ENCODE data around the gene KLC3. TPM values are rescaled to one million over a fixed set of nuclear protein-coding genes. Genes with fewer than 3 reads are reported as not detected.

KLC3 gene
- total RNA-seq, 1 experiment from 2014 or later = 23.4 TPM

GRCh38 chr19:45368127-45368526, 27.6 kb downstream of the KLC3 start:
- TF ChIP-seq, protein P1, sequence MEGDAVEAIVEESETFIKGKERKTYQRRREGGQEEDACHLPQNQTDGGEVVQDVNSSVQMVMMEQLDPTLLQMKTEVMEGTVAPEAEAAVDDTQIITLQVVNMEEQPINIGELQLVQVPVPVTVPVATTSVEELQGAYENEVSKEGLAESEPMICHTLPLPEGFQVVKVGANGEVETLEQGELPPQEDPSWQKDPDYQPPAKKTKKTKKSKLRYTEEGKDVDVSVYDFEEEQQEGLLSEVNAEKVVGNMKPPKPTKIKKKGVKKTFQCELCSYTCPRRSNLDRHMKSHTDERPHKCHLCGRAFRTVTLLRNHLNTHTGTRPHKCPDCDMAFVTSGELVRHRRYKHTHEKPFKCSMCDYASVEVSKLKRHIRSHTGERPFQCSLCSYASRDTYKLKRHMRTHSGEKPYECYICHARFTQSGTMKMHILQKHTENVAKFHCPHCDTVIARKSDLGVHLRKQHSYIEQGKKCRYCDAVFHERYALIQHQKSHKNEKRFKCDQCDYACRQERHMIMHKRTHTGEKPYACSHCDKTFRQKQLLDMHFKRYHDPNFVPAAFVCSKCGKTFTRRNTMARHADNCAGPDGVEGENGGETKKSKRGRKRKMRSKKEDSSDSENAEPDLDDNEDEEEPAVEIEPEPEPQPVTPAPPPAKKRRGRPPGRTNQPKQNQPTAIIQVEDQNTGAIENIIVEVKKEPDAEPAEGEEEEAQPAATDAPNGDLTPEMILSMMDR (conservative IDR thresholded peaks at IDR 0.05; ENCODE audit: low read depth, low read length) = no peak
- TF ChIP-seq EZH2phosphoT487 (IDR thresholded peaks at IDR 0.05; ENCODE audit: borderline replicate concordance, low read length) (no peak), EZH2 (IDR thresholded peaks at IDR 0.05; ENCODE audit: low read length, unreplicated experiment) (no peak)
- Histone ChIP-seq H3K27me3 (ENCODE audit: low read length) (no peaks in the 10 kb centered on the region), H3K27ac (ENCODE audit: low read length) (no peak overlapping the region), H2AFZ (ENCODE audit: low read length) (no peak overlapping the region), H3K4me2 (ENCODE audit: low read length) (peak overlapping the region; percentile 93; the same call in 1 of the 2 replicates), H3K79me2 (ENCODE audit: low read length) (peaks cover 29% of the 10 kb centered on the region), H3K9me2 (replicated peaks; ENCODE audit: low read length) (no peaks in the 10 kb centered on the region), H3F3A (ENCODE audit: low read length, unreplicated experiment) (no peaks in the 10 kb centered on the region), H3K36me3 (ENCODE audit: low read depth, low read length) (no peaks in the 10 kb centered on the region), H3K9me3 (ENCODE audit: low read length) (no peaks in the 10 kb centered on the region), H3K4me1 (ENCODE audit: insufficient read depth, low read length) (peaks cover 7% of the 10 kb centered on the region), H3K9ac (ENCODE audit: low read length) (no peak overlapping the region), H3K4me3 (ENCODE audit: low read length) (no peak overlapping the region), H4K20me1 (ENCODE audit: low read length) (no peaks in the 10 kb centered on the region)
- ATAC-seq (no peak), DNase-seq (no peak)
- intact Hi-C loops (cut with micrococcal nuclease) = no loop called here
- no TSS peak for BruUV-seq (replicated peaks)
- ChIA-PET CTCF (no interaction called here), POLR2A (ENCODE audit: unreplicated experiment) (no interaction called here)

- Histone ChIP-seq H4K20me1 (ENCODE audit: low read length) (no peaks in the 10 kb centered on the region), H3K4me3 (ENCODE audit: low read length) (peak overlapping the region; percentile 94), H3K79me2 (ENCODE audit: low read length) (peaks cover 29% of the 10 kb centered on the region), H3K4me1 (ENCODE audit: insufficient read depth, low read length) (peaks cover 7% of the 10 kb centered on the region), H3K9me3 (ENCODE audit: low read length) (no peaks in the 10 kb centered on the region), H3K36me3 (ENCODE audit: low read depth, low read length) (no peaks in the 10 kb centered on the region), H3K9ac (ENCODE audit: low read length) (no peak overlapping the region), H2AFZ (ENCODE audit: low read length) (no peak overlapping the region), H3K27me3 (ENCODE audit: low read length) (no peaks in the 10 kb centered on the region), H3F3A (ENCODE audit: low read length, unreplicated experiment) (no peaks in the 10 kb centered on the region), H3K27ac (ENCODE audit: low read length) (no peak overlapping the region), H3K4me2 (ENCODE audit: low read length) (peak overlapping the region; percentile 93), H3K9me2 (replicated peaks; ENCODE audit: low read length) (no peaks in the 10 kb centered on the region)
- TF ChIP-seq EZH2 (IDR thresholded peaks at IDR 0.05; ENCODE audit: low read length, unreplicated experiment) (no peak), EZH2phosphoT487 (IDR thresholded peaks at IDR 0.05; ENCODE audit: borderline replicate concordance, low read length) (no peak)
- TF ChIP-seq, protein P1 (conservative IDR thresholded peaks at IDR 0.05; ENCODE audit: low read depth, low read length) = no peak
- ChIA-PET POLR2A (ENCODE audit: unreplicated experiment) (no interaction called here), CTCF (no interaction called here)
- no peak for ATAC-seq
- intact Hi-C loops (cut with micrococcal nuclease) = no loop called here
- peak; percentile 24 for DNase-seq
- BruUV-seq (replicated peaks) = no TSS peak
These were observed 28.3 kb downstream of the KLC3 start for GRCh38 chr19:45368737-45369340.

DNA sequence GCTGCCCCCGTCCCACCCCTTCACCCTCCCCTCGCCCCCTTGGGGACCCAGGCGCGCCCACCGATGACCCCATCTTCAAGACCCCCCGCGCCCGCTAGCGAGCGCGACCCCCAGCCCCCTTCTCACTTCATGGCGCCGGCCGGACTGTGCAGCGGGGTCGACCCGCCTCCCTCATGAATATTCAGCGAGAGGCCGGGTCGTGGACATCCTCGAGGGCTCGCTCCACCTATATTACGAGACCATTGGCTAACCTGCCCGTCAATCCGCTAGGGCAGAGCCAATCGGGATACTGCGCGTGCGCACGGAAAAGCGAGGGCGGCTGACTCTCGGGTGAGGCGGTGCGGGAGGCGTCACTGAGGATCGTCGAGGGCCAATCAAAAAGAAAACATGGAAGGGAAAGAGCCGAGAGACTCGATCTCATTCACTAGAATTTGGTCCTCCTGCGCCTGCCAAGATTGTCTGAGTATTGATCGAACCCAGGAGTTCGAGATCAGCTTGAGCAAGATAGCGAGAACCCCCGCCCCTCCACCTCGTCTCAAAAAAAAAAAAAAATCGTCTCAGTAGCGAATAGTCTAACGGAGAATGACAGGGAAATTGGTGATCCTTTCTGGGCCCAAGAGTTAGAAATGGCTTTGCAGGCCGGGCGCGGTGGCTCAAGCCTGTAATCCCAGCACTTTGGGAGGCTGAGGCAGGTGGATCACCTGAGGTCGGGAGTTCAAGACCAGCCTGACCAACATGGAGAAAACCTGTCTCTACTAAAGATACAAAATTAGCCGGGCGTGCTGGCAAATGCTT, 30.1 kb downstream of the KLC3 start, which contains the start of gene ERCC2:
TSS of gene ERCC2 (minus strand) at position 164 of the 795 bp plus-strand sequence. CDS start at position 131, 33 bp downstream.
- no peaks in the 10 kb centered on the region for H4K20me1 ChIP-seq (ENCODE audit: low read length)
- POLR2A ChIA-PET (ENCODE audit: unreplicated experiment) = interaction anchor here (0.5 to 0.7 kb wide), 2 partner anchors 83 to 115 kb away, joined by 5 to 11 read pairs; no protein-coding TSS in a partner anchor
- CTCF ChIA-PET = no interaction called here

More for the DNA sequence above, 30.1 kb downstream of the KLC3 start, which contains the start of gene ERCC2:
- TSS peak; percentile 98 for BruUV-seq (replicated peaks)
- Histone ChIP-seq H3K9me3 (ENCODE audit: low read length) (no peaks in the 10 kb centered on the region), H3F3A (ENCODE audit: low read length, unreplicated experiment) (no peaks in the 10 kb centered on the region), H3K4me2 (ENCODE audit: low read length) (peak within 1 kb of the TSS; percentile 93), H3K4me3 (ENCODE audit: low read length) (peak within 1 kb of the TSS; percentile 94), H3K36me3 (ENCODE audit: low read depth, low read length) (no peaks in the 10 kb centered on the region), H2AFZ (ENCODE audit: low read length) (peak within 1 kb of the TSS; percentile 76), H3K9me2 (replicated peaks; ENCODE audit: low read length) (no peaks in the 10 kb centered on the region), H3K79me2 (ENCODE audit: low read length) (peaks cover 29% of the 10 kb centered on the region), H3K9ac (ENCODE audit: low read length) (peak within 1 kb of the TSS; percentile 74), H3K4me1 (ENCODE audit: insufficient read depth, low read length) (peaks cover 7% of the 10 kb centered on the region), H3K27me3 (ENCODE audit: low read length) (no peaks in the 10 kb centered on the region), H3K27ac (ENCODE audit: low read length) (peak within 1 kb of the TSS; percentile 30; the same call in 1 of the 2 replicates)
- intact Hi-C loops (cut with micrococcal nuclease) = no loop called here
- TF ChIP-seq, protein P1 (conservative IDR thresholded peaks at IDR 0.05; ENCODE audit: low read depth, low read length) = no peak
- TF ChIP-seq EZH2 (IDR thresholded peaks at IDR 0.05; ENCODE audit: low read length, unreplicated experiment) (no peak), EZH2phosphoT487 (IDR thresholded peaks at IDR 0.05; ENCODE audit: borderline replicate concordance, low read length) (no peak)
- ATAC-seq (peak; percentile 98), DNase-seq (peak; percentile 98)
